Measurements from ENCODE around the gene GTF2IRD1. TPM values are rescaled to one million over a fixed set of nuclear protein-coding genes. Genes with fewer than 3 reads are reported as not detected.

GTF2IRD1 gene
- total and polyA plus RNA-seq, 2 of the 4 experiments (the other 2 are of a cell fraction) = 4.1 to 21.9 TPM

- TF ChIP-seq RCOR1 (IDR thresholded peaks at IDR 0.05; ENCODE audit: insufficient replicate concordance, low read length) (no peak), POLR2A (IDR thresholded peaks at IDR 0.05; ENCODE audit: low read depth, low read length) (peak; percentile 46; the same call in 1 of the 2 replicates), FOS (IDR thresholded peaks at IDR 0.05; ENCODE audit: low read depth, low read length) (no peak), MAZ (IDR thresholded peaks at IDR 0.05; ENCODE audit: borderline replicate concordance, low read depth, low read length) (0 out of 2 replicates have a peak, but pooled peaks have one; percentile 17), USF2 (IDR thresholded peaks at IDR 0.05; ENCODE audit: low read depth, low read length) (peak; percentile 46; the same call in 1 of the 2 replicates), MXI1 (IDR thresholded peaks at IDR 0.05; ENCODE audit: borderline replicate concordance, low read depth, low read length) (no peak)
- peaks cover 26% of the 10 kb centered on the region for H3K9me1 ChIP-seq (ENCODE audit: insufficient read depth, low read length)
- peak overlapping the region; percentile 93 for H2BK5ac ChIP-seq (ENCODE audit: low read depth, low read length, poor library complexity, severe bottlenecking)
- peak overlapping the region; percentile 79 for H4K91ac ChIP-seq (ENCODE audit: insufficient read depth, low read depth, low read length)
- no TSS peak for BruUV-seq (replicated peaks)
- H4K8ac ChIP-seq (ENCODE audit: low read depth in 2 of 2, low read length in 2 of 2) = peak overlapping the region; percentile 35 to 55; a peak in 2 of 4 replicates
- H2AK9ac ChIP-seq (replicated peaks; ENCODE audit: low read depth, low read length, poor library complexity) = no peak overlapping the region
- H2BK15ac ChIP-seq (ENCODE audit: low read depth, low read length) = 0 out of 3 replicates have a peak overlapping the region, but pooled peaks have one; percentile 10
- peak overlapping the region; percentile 20 for H3K18ac ChIP-seq (ENCODE audit: low read depth, low read length)
- H4K5ac ChIP-seq (ENCODE audit: low read depth, low read length) = no peak overlapping the region
- no peaks in the 10 kb centered on the region for H3K36me3 ChIP-seq (ENCODE audit: control insufficient read depth, insufficient read depth, low read length)
- ChIA-PET POLR2A (ENCODE audit: unreplicated experiment) (no interaction called here), CTCF (interaction anchor here (0.7 kb wide), 1 partner anchor 29 kb away, joined by 3 read pairs; no protein-coding TSS in a partner anchor)
- ATAC-seq (ENCODE audit: low read depth) (no peak), DNase-seq (peak; percentile 27)
- dilution Hi-C loops (cut with HindIII; ENCODE audit: low sequenced_read_pairs, unreplicated experiment) = no loop called here
- 0 out of 2 replicates have a peak overlapping the region, but pooled peaks have one; percentile 34 for H2BK20ac ChIP-seq (ENCODE audit: low read depth, low read length)
- no peak overlapping the region for H2AFZ ChIP-seq (replicated peaks; ENCODE audit: low read length, poor library complexity)
- peak overlapping the region; percentile 85; the same call in 1 of the 2 replicates for H2AK5ac ChIP-seq (ENCODE audit: low read depth, low read length)
- in situ Hi-C loops (cut with MboI; ENCODE audit: low sequenced_read_pairs) = no loop called here
- 48% methylated on average over 4 of the region's 19 CpGs; no CpG with 5 or more reads in 1 of the 2 experiments for WGBS, 2 experiments (ENCODE audit: extremely low coverage in 2 of 2, insufficient read length in 1 of 2)
- H3K9ac ChIP-seq (ENCODE audit: low read depth, low read length) = no peak overlapping the region
- peak overlapping the region; percentile 76 for H2BK120ac ChIP-seq (ENCODE audit: low read depth, low read length)
- no peak overlapping the region for H3K56ac ChIP-seq (ENCODE audit: extremely low read depth, insufficient read depth, low read length)
- peaks cover 48% of the 10 kb centered on the region for H4K20me1 ChIP-seq (ENCODE audit: insufficient read depth, low read length)
- no peak overlapping the region for H3K14ac ChIP-seq (replicated peaks; ENCODE audit: low read depth, low read length)
- peak overlapping the region; percentile 38 for H3K27ac ChIP-seq (ENCODE audit: insufficient read depth, low read length)
- no peak overlapping the region for H3K4me3 ChIP-seq (ENCODE audit: insufficient read depth, low read depth, low read length)
- peaks cover 61% of the 10 kb centered on the region for H3K4me1 ChIP-seq (ENCODE audit: control insufficient read depth, insufficient read depth, low read length)
- no peaks in the 10 kb centered on the region for H3K27me3 ChIP-seq (ENCODE audit: control insufficient read depth, insufficient read depth, low read length)
- H3K79me1 ChIP-seq (ENCODE audit: low read depth in 1 of 2, low read length in 2 of 2) = peaks cover 18 to 90% of the 10 kb centered on the region in 2 experiments
- H3K4ac ChIP-seq (ENCODE audit: low read depth, low read length) = peak overlapping the region; percentile 72
- H3K9me3 ChIP-seq (ENCODE audit: control insufficient read depth, insufficient read depth, low read length) = no peaks in the 10 kb centered on the region
- peak overlapping the region; percentile 63; the same call in 1 of the 2 replicates for H3K23ac ChIP-seq (ENCODE audit: low read depth, low read length)
- H3K4me2 ChIP-seq (ENCODE audit: low read depth, low read length) = no peak overlapping the region
- intact Hi-C loops (cut with micrococcal nuclease) = no loop called here
Observed at GRCh38 chr7:74479066-74479781, 25.5 kb downstream of the GTF2IRD1 start.

Data from IMR-90 (cell line).